ENCODE data around the gene SLIT3.

- TF ChIP-seq TSHZ1 (tag by site-specific recombination; IDR thresholded peaks at IDR 0.05; ENCODE audit: borderline replicate concordance) (no peak), YY2 (tag by site-specific recombination; IDR thresholded peaks at IDR 0.05) (no peak), GLI4 (tag by site-specific recombination; IDR thresholded peaks at IDR 0.05) (no peak), ZNF121 (tag by site-specific recombination; IDR thresholded peaks at IDR 0.05) (no peak), ZNF654 (tag by site-specific recombination; IDR thresholded peaks at IDR 0.05; ENCODE audit: low read depth) (no peak), OVOL3 (tag by site-specific recombination; IDR thresholded peaks at IDR 0.05) (no peak)
- TF ChIP-seq, protein P1, sequence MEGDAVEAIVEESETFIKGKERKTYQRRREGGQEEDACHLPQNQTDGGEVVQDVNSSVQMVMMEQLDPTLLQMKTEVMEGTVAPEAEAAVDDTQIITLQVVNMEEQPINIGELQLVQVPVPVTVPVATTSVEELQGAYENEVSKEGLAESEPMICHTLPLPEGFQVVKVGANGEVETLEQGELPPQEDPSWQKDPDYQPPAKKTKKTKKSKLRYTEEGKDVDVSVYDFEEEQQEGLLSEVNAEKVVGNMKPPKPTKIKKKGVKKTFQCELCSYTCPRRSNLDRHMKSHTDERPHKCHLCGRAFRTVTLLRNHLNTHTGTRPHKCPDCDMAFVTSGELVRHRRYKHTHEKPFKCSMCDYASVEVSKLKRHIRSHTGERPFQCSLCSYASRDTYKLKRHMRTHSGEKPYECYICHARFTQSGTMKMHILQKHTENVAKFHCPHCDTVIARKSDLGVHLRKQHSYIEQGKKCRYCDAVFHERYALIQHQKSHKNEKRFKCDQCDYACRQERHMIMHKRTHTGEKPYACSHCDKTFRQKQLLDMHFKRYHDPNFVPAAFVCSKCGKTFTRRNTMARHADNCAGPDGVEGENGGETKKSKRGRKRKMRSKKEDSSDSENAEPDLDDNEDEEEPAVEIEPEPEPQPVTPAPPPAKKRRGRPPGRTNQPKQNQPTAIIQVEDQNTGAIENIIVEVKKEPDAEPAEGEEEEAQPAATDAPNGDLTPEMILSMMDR (tag by site-specific recombination; IDR thresholded peaks at IDR 0.05): no peak
- TF ChIP-seq, protein P2, sequence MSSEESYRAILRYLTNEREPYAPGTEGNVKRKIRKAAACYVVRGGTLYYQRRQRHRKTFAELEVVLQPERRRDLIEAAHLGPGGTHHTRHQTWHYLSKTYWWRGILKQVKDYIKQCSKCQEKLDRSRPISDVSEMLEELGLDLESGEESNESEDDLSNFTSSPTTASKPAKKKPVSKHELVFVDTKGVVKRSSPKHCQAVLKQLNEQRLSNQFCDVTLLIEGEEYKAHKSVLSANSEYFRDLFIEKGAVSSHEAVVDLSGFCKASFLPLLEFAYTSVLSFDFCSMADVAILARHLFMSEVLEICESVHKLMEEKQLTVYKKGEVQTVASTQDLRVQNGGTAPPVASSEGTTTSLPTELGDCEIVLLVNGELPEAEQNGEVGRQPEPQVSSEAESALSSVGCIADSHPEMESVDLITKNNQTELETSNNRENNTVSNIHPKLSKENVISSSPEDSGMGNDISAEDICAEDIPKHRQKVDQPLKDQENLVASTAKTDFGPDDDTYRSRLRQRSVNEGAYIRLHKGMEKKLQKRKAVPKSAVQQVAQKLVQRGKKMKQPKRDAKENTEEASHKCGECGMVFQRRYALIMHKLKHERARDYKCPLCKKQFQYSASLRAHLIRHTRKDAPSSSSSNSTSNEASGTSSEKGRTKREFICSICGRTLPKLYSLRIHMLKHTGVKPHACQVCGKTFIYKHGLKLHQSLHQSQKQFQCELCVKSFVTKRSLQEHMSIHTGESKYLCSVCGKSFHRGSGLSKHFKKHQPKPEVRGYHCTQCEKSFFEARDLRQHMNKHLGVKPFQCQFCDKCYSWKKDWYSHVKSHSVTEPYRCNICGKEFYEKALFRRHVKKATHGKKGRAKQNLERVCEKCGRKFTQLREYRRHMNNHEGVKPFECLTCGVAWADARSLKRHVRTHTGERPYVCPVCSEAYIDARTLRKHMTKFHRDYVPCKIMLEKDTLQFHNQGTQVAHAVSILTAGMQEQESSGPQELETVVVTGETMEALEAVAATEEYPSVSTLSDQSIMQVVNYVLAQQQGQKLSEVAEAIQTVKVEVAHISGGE (tag by site-specific recombination; conservative IDR thresholded peaks at IDR 0.05; ENCODE audit: low read depth): no peak
- TF ChIP-seq, protein P3, sequence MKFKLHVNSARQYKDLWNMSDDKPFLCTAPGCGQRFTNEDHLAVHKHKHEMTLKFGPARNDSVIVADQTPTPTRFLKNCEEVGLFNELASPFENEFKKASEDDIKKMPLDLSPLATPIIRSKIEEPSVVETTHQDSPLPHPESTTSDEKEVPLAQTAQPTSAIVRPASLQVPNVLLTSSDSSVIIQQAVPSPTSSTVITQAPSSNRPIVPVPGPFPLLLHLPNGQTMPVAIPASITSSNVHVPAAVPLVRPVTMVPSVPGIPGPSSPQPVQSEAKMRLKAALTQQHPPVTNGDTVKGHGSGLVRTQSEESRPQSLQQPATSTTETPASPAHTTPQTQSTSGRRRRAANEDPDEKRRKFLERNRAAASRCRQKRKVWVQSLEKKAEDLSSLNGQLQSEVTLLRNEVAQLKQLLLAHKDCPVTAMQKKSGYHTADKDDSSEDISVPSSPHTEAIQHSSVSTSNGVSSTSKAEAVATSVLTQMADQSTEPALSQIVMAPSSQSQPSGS (tag by site-specific recombination; IDR thresholded peaks at IDR 0.05; ENCODE audit: low read depth): no peak
These were observed 579.8 kb downstream of the SLIT3 start for GRCh38 chr5:168721002-168721753.
